Measurements from ENCODE around the gene ATP2B2. TPM values are rescaled to one million over a fixed set of nuclear protein-coding genes. Genes with fewer than 3 reads are reported as not detected.
"Not testable (repeated sequence)": the region's sequence is repeated elsewhere in the genome, so short reads cannot be mapped to it uniquely, and the experiment has no call there.

The ATP2B2 gene
- total RNA-seq, 2 experiments from 2014 or later: not detected

DNA sequence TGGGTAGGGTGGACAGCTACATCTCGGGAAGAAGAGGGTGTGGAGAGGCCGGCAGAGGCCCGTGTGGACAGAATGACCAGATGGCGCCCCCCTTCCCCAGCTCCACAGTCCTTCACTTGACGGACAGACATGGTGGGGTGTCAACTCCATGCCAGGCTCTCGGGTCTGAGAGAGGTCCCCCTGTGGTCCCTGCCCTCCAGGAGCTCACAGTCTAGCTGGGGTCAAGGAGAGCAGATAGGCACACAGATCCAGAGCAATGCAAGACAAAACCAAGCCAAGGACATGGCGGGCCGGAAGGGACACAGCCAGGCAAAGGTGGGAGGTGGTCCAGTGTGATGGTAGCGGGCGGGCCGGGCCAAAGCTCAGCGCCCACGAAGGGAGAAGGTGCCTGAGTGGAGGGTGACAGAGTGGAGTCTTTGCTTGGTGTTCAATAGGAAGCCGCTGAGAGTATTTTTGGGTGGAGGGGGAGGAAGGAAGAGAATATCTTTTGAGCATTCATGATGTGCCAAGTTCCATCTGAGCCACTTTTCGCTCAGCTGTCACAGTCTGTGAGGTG lies 112.4 kb downstream of the ATP2B2 start:
- ChIA-PET POLR2A (interaction anchor here (0.8 kb wide), 1 partner anchor 24 kb away, joined by 3 read pairs; no protein-coding TSS in a partner anchor), CTCF (no interaction called here)

DNA sequence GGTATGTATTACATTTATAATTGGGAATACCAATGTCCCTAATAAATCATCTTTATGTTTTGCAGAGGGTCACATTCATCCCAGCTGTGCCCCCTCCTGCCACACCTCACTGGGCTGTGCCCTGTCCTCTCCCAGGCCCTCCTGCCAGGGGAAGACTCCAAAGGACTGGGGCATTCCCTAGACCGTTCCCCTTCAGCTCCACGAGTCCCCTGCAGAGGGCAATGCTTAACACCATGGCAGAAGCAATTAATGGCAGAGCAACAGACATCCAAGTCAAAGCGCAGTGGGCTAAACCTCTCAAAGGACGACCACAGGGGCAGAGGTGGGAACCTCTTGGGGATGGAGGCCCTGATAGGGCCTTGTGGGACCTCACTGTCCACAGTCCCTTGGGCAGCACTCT lies 113.1 kb downstream of the ATP2B2 start:
- POLR2A ChIA-PET: interaction anchor here (0.8 kb wide), 1 partner anchor 24 kb away, joined by 3 read pairs; no protein-coding TSS in a partner anchor
- CTCF ChIA-PET: no interaction called here

DNA sequence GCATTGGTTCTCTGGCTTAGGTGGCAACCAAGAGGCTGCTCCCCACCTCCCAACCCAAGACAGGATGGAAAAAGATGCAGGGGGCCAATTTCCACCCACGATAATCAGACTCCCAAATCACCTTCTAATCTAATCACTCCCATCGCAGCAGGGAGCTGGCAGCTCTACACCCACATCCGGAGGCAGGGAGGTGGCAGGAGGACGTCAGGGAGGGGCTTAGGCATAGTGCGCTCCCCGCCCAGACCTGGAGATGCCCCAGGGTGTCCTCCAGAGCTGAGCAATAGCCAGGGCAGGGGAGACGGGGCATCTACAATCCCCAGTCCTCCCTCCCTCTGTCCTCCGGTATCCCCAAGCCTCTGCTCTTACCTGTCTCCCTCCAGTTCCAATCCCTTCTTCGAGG lies 114.0 kb downstream of the ATP2B2 start:
- ChIA-PET CTCF (no interaction called here), POLR2A (no interaction called here)

DNA sequence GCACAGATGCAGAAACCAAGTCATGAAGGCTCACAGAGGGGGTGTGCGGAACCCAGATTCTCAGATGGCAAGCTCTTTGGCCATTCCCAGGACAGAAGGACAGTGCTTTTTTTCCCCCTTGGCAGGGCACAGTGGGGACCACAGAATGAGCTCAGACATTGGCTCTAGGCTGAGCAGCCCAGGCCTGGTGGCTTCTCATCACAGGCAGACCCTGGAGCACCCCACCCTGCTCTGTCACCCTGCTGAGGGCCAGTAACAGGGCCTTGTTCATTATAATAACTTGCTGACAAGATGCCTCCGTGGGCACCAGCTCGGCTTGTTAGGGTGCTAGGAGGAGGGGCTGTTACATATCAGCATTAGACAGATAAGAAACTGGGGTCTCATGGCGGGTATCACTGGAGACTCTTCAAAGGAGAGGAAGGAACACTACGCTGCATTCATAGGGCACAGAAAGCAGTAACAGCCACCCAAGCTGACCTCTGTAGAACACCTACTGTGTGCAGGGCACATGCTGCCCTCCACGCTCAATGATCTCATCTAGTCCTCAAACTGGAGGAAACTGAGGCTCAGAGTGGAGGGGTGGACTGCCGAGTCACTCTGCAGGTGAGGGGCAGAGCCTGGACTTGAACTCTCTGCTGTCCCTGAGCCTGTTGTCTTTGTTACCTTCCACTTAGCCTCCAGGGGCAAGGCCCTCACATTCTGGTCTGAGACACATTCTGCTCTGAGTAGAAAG lies 114.6 kb downstream of the ATP2B2 start:
- CTCF ChIA-PET: no interaction called here

DNA sequence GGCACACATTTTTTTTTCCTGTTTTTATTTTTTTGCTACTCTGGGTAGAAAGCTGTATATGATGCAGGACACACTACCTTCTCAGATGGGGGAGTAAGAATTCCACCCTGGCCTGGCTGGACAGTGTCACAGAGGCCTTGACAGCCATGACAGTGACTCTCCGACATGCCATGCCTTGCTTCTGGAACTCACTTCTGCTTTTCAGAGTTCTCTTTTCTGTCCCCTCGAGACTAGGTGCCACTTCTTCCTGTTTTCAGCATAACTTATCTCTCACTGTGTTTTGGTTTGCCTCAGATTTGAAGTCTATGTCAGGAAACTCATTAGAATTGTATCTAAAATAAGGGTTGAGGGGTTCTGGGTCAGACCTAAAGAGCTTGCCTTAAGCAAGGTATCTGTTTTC lies 115.4 kb downstream of the ATP2B2 start:
- CTCF ChIA-PET: no interaction called here
- POLR2A ChIA-PET: no interaction called here

More for the DNA sequence above, 114.6 kb downstream of the ATP2B2 start:
- POLR2A ChIA-PET: no interaction called here

DNA sequence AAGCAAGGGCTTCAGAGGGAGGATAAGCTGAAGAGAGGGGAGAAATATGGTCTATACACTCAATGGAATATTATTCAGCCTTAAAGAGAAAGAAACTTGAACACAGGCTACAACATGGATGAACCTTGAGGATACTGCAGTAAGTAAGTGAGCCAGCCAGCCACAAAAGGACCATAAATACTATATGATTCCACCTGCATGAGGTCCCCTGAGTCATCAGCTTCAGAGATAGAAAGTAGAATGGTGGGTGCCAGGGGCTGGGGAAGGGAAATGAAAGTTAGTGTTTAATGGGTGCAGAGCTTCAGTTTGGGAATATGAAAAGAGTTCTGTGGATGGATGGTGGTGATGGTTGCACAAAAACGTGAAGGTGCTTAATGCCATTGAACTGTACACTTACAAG lies 116.0 kb downstream of the ATP2B2 start:
- ChIA-PET POLR2A (interaction anchor here (0.7 kb wide), 1 partner anchor 18 kb away, joined by 3 read pairs; no protein-coding TSS in a partner anchor), CTCF (no interaction called here)

DNA sequence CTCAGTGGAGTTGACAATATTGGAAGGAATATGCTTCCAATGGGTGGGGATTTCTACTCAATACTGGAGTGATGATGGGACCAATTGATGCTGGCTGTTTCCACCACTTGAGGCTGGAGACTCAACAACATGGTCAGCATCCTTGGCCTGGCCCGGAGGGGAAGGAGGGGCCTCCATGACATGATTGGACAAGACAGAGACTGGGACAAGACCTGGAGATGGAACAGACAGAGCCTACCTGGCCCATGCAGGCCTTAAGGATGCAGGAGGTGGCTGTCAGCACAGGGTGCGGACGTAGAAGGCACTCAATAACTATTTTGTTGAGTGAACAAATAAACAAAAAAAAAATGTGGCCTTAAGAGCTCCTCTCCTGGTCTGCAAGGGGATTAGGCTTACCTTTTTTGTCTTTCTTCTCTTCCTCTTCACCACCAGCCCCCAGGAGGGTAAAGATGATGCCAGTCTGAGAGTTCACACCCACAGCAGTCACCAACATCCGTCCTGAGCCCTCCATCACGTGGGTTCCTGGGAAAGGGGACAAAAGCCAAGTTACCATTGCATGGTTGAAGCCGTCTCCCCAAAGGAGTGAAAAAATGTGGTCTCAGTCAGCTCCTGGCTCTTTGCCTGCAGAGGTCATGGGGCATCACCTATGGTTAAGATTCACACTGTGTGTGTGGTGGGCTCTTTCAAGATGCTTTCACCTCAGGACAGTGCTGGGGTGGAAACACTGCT lies 117.3 kb downstream of the ATP2B2 start:
- POLR2A ChIA-PET: no interaction called here
- CTCF ChIA-PET: no interaction called here

DNA sequence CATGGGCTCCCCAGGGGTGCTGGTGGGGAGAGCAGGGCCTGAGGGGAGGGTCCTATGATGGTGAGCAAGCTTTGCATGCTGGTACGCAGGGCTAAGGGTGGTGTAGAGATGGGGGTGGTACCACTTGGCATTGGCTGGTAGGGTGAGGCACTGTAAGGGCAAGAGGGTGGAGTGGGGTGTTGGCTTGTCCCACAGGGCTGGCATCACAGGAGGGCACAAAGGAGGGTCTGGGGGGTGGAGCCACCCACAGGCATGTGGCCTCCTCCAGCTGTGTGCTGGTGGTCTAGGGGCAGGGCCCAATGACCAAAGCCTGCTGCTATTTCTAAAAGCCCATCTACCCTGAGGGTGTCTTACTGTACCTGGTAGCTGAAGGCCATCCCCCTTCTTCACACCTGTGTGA lies 119.3 kb downstream of the ATP2B2 start:
- ChIA-PET CTCF (no interaction called here), POLR2A (no interaction called here)

DNA sequence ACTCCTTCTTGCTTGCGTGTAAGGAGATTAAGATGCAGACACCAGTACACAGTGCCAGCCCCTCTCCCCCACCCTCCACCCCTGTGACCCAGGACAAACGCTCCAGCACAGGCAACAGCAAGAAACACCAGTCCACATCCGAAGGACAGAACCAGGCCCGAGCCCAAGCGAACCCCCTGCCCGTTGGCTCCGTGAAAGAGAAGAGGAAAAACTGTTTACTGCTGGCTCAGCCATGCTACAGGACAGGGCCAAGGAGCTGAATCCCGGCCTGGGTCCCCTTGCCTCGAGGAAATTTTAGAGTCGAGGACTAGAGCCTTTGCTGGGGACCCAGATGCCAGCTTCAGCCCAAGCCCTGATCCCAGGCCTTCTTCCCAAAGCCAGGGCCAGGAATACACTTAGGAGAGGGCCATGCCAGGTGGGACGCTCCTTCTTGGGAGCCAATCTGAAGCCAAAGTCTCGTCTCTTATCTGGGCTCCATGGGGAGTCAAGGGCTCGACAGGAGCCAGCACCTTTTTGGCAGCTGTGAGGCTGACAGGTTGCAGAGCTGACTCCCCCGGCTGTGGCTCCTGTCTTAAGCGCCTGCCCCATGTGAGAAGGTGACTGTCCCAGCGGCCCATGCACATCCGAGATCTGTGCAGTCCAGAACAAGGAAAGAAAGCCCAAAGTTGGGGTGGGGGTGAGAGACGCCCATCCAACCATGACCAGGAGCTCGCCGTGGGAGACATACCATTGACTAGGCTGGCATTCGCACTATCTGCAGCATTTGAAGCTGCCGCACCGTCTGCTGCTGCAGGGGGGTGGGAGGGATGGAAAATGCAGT lies 120.6 kb downstream of the ATP2B2 start:
- POLR2A ChIA-PET: no interaction called here

DNA sequence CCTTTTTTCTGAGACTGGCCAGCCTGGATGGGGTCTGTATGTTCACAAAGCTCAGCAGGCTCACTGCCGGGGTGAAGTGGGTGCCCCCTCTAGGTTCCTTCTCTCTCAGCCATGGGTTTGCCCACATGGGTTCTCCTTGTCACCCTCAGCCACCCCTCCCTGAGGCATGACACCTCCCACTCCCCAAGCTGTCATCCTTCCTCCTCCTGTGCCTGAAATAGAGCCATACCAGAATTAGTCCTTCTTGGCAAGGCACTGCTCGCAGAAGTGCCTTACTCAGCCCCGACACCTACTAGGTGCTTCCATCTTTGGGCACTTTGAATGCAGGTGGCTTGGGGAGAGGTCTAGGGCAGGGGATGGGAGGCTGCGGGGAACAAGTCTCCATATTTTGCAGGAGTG lies 121.5 kb downstream of the ATP2B2 start:
- ChIA-PET POLR2A (no interaction called here), CTCF (no interaction called here)

More for the DNA sequence above, 120.6 kb downstream of the ATP2B2 start:
- CTCF ChIA-PET: no interaction called here

DNA sequence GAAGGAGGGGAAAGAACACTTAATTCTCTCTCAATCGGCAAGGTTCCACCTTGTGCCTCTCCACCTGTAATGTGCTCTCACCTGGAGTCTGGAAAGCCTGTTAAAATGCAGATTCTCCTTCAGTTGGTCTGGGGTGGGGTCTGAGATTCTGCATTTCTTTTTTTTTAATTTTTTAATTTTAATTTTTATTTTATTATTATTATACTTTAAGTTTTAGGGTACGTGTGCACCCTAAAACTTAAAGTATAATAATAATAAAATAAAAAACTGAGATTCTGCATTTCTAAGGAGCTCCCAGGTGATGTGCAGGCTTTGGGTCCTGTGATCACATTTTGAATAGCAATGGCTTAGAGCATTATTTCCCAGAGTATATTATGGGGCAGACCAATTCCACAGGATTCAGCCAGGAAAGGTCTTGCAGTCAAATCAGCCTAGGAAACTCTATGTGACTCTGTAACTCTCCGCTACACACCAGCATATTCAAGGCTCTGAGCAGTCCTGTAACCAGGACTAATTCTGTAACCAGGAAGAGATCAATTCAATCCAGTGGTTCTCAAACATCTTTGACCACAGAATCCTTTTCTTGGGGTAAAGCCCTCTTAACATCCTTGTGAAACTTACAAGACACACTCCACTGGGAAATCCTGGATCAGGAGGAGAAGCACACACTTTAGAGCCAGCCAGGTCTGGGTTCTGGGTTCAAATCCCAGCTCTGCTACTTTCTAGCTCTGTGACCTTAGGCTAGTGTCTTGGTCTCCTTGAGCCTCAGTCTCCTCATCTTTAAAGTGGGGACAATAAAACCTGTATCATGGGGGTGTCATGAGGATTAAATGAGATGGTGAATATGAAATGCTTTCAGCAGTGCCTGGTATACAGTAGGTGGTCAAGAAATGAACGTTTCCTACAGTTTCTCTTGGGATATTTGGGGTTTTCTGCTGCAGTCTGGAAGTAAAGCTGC lies 122.2 kb downstream of the ATP2B2 start:
- ChIA-PET CTCF (no interaction called here), POLR2A (no interaction called here)

DNA sequence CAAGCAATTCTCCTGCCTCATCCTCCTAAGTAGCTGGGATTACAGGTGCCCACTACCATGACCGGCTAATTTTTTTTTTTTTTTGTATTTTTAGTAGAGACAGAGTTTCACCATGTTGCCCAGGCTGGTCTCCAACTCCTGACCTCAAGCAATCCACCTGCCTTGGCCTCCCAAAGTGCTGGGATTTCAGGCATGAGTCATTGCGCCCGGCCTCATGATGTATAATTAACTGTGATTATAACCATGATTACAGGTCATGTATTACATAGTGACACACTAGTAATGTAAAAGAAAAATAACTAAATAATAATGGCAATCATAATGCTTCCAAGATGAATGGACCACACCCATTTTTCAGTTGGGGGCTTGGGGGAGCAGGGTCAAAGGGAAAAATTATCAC lies 122.9 kb downstream of the ATP2B2 start:
- POLR2A ChIA-PET: not testable (repeated sequence)

DNA sequence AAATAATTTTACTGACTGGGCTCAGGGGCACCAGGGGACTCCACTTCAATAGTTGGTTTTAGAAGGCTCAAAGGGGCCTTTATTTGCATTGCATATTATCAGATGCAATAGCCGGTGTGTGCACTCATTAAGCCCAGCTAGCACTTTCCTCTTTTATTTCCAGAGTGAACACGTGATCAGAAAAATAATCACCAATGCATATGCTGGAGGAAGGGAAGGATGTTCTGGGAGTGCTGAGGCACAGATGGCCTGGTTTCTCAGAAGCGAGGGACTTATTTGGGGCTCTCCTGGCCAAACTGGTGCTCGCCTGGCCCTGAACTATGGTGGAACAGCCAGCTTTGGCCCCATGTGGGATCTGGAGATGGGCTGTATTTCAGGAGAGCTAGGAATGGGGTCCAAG lies 124.0 kb downstream of the ATP2B2 start:
- ChIA-PET CTCF (no interaction called here), POLR2A (no interaction called here)

More for the DNA sequence above, 122.9 kb downstream of the ATP2B2 start:
- CTCF ChIA-PET: not testable (repeated sequence)

DNA sequence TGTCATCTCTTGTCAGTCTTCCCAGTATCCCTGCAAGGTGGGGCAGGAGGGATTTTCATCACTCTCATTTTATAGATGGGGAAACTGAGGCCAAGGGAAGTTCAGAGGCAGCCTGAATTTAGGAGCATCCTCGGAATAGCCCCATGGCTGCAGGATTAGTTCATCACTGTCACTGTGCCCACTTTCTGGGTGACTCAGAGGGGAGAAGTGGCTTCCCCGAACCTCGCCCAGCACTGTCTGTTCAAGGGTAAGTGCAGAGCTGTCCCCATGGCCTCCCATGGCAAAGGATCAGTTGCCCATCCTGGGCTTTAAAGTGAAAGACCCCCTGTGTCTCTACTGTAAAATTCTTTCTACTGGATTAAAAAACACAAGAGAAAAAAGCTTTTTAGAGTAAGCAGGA lies 124.5 kb downstream of the ATP2B2 start:
- CTCF ChIA-PET: no interaction called here

DNA sequence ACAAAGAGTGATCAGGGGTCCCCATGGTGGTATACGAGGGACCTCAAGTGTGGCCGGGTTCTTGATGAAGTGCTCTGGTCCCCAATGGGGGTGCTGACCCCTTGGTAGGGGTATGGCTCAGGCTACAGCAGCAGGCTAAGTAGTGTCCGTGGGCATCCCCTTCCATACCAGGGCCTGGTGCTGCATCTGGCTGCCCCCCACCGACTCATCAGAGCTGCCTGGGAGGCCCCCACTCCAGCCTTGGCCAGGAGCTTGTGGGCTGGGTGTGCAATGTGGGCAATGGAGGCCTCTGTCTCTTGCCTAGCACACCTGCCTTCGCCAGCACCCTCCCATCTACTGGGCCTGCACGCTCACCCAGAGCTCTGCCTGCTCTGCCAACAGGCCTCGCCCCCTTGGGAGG lies 125.4 kb downstream of the ATP2B2 start:
- ChIA-PET POLR2A (no interaction called here), CTCF (interaction anchor here (1.0 to 1.3 kb wide), 2 partner anchors 35 to 38 kb away, joined by 3 read pairs; no protein-coding TSS in a partner anchor)

More for the DNA sequence above, 124.5 kb downstream of the ATP2B2 start:
- POLR2A ChIA-PET: no interaction called here

DNA sequence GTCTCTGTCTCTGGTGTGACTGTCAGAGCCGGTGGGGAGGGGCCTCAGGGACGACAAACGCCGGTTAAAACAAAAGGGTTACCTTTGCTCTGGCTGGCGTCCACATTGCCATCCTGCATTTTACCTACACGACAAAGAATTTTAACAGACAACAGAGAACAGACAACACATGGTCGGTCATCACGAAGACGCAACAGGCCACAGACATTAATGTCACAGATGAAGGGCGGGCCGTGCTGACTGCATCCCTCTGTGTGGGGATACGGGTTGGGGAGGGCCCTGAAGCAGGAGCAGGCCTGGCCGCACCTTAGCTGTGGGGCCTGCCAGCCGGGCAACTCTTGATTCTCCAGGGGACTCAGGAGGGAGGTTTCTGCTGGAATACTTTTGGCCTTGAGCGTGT lies 126.2 kb downstream of the ATP2B2 start:
- CTCF ChIA-PET: interaction anchor here (1.3 kb wide), 1 partner anchor 39 kb away, joined by 3 read pairs; no protein-coding TSS in a partner anchor
- POLR2A ChIA-PET: no interaction called here

DNA sequence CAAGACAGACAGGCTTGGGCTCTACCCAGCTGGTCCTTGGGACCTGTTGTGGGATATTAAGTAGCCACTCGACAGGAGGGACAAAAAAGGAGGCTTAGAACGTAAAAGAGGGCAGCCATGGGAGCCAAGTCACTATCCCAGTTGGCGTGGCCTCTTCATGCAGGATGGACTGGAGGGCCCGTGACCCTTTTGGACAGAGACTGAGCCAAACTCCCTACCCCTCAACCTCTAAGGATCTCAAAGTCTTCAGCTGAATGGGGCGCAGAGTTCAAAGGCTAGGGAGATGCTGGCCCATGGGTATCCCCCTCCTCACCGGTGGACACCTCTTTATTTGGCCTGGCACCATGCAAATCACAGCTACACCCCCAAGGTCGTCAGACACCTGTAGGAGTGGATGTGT lies 126.6 kb downstream of the ATP2B2 start:
- POLR2A ChIA-PET: no interaction called here
- CTCF ChIA-PET: no interaction called here

DNA sequence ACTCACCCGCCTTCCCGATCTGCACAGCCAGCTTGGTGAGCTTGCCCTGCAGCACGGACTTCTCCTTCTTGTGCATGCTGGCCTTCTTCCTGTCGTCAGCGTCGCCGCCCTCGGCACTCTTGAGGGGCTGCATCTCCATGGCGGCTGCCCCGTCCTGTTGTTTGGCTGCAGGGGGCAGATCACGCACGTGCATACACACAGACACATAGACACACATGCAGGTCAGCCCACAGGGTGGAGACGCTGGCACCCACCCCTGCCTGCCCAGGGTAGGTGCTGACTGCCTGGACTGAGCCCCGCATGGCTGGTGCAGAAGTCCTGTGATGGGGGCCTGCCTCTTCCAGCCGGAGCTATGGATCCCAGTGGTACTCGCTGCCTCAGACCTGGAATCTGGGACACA lies 127.1 kb downstream of the ATP2B2 start:
- ChIA-PET POLR2A (no interaction called here), CTCF (no interaction called here)

DNA sequence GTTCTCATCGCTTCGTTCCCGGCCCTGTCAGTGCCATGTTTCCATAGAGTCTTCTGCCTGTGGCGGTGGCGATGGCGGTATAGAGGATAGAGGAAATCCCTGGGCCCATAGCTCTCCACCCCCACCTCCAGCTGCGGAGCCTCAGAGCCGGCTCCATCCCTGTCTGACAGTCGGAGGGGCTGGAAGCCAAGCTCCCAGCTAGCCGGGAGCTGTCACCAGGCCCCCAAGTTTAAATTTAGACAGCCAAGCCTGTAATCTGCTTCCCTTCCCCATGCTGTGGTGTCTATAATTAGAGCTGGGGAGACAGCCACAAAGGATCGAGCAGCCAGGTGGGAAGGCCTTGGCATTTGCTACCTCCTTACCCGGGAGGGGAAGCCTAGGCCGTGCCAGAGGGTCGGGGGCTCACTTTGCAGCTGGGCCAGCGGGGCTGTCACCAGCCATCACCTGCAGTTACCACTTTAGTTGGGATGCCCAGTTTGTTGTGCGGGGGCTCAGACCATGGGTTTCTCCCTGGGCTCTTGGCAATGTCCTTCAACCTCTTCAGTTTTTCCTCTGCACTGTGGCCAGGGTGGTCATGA lies 128.1 kb downstream of the ATP2B2 start:
- POLR2A ChIA-PET: no interaction called here
- CTCF ChIA-PET: no interaction called here
